ENCODE measurements around the gene ARHGAP28. TPM values are rescaled to one million over a fixed set of nuclear protein-coding genes. Genes with fewer than 3 reads are reported as not detected.
A peak's percentile ranks its signal among the peaks of the same experiment; 100 is the strongest.

Gene ARHGAP28
- total and polyA plus RNA-seq, 2 of the 13 experiments (the other 11 are each of a cell fraction or from before 2014, with no cell fraction given), result not detected

DNA sequence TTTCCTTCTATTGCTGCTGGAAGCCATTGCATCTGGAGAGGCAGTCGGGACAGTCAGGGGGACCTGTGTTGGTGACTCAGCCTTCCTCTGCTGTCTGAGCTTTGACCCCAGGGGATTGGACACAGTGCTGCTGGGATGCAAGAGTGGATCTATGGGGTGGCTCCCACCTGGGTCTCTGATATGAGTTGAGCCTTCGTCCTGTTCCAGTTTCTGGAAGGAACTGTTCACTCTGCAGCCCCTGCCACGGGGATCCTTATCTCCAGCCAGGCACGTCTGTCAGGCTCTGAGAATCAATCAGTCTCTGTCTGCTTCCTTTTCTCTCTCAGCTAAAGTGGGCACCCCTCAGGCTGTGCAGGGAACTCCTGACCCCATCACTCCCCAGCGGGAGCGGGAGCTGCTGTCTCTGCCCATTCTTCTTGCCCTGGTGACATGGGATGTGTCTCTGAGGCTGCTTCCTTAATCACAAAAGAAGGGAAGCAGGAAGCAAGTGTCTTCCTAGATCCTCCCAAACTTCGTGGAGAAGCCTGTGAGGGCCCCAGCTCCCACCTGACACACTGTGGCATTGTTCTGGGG, 51.7 kb downstream of the ARHGAP28 start:
- Histone ChIP-seq H3K9me3 (ENCODE audit: low read length) (no peaks in the 10 kb centered on the region), H3K27me3 (ENCODE audit: control insufficient read depth in 1 of 2, insufficient read depth in 2 of 2, low read length in 2 of 2) (no peaks in the 10 kb centered on the region), H4K20me1 (ENCODE audit: insufficient read depth, low read length) (no peaks in the 10 kb centered on the region), H3K9ac (ENCODE audit: insufficient read depth, low read depth, low read length) (no peak overlapping the region), H3K36me3 (replicated peaks in 1 of 2; ENCODE audit: control insufficient read depth in 1 of 2, insufficient read depth in 2 of 2, low read length in 2 of 2) (no peaks in the 10 kb centered on the region), H3K4me3 (replicated peaks in 1 of 3; ENCODE audit: insufficient read depth in 1 of 3, low read depth in 2 of 3, low read length in 3 of 3) (no peak overlapping the region), H2AFZ (ENCODE audit: low read length) (no peak overlapping the region), H3K79me2 (ENCODE audit: insufficient read depth, low read length) (no peaks in the 10 kb centered on the region), H3K27ac (ENCODE audit: extremely low read length, insufficient read depth, low read length) (no peak overlapping the region), H3K4me2 (ENCODE audit: low read depth, low read length) (no peak overlapping the region), H3K4me1 (ENCODE audit: insufficient read depth, low read length) (no peaks in the 10 kb centered on the region)
- TF ChIP-seq MED8 (CRISPR knock-in tag; IDR thresholded peaks at IDR 0.05; ENCODE audit: insufficient replicate concordance), result no peak
- peak; percentile 30; the same call in 1 of the 2 replicates for TF ChIP-seq FOSL2 (CRISPR knock-in tag; IDR thresholded peaks at IDR 0.05)
- ATAC-seq (peak; percentile 70; the same call in 2 of the 3 replicates), DNase-seq (ENCODE audit: low spot score) (no peak), FAIRE-seq (no peak)
- 10% methylated on average over 7 of the region's 7 CpGs for WGBS (ENCODE audit: low lambda C conversion rate)
- POLR2A ChIA-PET, result no interaction called here
- in situ Hi-C loops (cut with HindIII; ENCODE audit: extremely low pct_ligation_motif_present, low pct_unique_long_range_greater_than_20kb), result no loop called here
- intact Hi-C loops (cut with micrococcal nuclease; ENCODE audit: unreplicated experiment), result no loop called here
- CTCF ChIA-PET (ENCODE audit: low intra/inter-chr PET ratio, low total read pairs), result no interaction called here
- BruUV-seq (replicated peaks), result no TSS peak

DNA sequence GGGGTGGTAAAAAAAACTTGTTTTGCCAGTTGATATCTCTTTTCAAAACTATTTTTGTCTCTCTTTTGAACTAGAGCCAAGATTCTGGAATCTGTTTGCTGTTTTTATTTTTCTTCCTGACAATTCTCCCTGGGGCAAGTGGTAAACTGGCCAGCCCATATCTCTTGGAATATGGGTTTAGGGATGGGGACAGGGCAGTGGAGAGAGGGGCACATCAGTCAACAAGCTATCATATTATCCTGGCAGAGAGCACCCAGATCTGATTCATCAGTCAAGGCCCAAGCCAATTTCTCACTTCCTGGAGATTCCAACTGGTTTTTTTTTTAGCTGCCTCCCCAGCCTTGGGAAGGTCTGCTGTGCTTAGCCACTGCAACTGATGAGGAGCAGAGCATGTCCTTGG, 52.3 kb downstream of the ARHGAP28 start:
- intact Hi-C loops (cut with micrococcal nuclease; ENCODE audit: unreplicated experiment), result no loop called here
- no peak overlapping the region for H3K27ac ChIP-seq (ENCODE audit: extremely low read length, insufficient read depth, low read length)
- no peaks in the 10 kb centered on the region for H3K4me1 ChIP-seq (ENCODE audit: insufficient read depth, low read length)
- H3K27me3 ChIP-seq (ENCODE audit: control insufficient read depth in 1 of 2, insufficient read depth in 2 of 2, low read length in 2 of 2), result no peaks in the 10 kb centered on the region
- H3K79me2 ChIP-seq (ENCODE audit: insufficient read depth, low read length), result no peaks in the 10 kb centered on the region
- H3K9ac ChIP-seq (ENCODE audit: insufficient read depth, low read depth, low read length), result no peak overlapping the region
- H3K4me2 ChIP-seq (ENCODE audit: low read depth, low read length), result no peak overlapping the region
- ATAC-seq (no peak), DNase-seq (ENCODE audit: low spot score) (no peak), FAIRE-seq (no peak)
- no peaks in the 10 kb centered on the region for H3K36me3 ChIP-seq (replicated peaks in 1 of 2; ENCODE audit: control insufficient read depth in 1 of 2, insufficient read depth in 2 of 2, low read length in 2 of 2)
- no peaks in the 10 kb centered on the region for H4K20me1 ChIP-seq (ENCODE audit: insufficient read depth, low read length)
- POLR2A ChIA-PET, result no interaction called here
- no peak overlapping the region for H3K4me3 ChIP-seq (replicated peaks in 1 of 3; ENCODE audit: insufficient read depth in 1 of 3, low read depth in 2 of 3, low read length in 3 of 3)
- in situ Hi-C loops (cut with HindIII; ENCODE audit: extremely low pct_ligation_motif_present, low pct_unique_long_range_greater_than_20kb), result no loop called here
- no TSS peak for BruUV-seq (replicated peaks)
- TF ChIP-seq, protein P1, sequence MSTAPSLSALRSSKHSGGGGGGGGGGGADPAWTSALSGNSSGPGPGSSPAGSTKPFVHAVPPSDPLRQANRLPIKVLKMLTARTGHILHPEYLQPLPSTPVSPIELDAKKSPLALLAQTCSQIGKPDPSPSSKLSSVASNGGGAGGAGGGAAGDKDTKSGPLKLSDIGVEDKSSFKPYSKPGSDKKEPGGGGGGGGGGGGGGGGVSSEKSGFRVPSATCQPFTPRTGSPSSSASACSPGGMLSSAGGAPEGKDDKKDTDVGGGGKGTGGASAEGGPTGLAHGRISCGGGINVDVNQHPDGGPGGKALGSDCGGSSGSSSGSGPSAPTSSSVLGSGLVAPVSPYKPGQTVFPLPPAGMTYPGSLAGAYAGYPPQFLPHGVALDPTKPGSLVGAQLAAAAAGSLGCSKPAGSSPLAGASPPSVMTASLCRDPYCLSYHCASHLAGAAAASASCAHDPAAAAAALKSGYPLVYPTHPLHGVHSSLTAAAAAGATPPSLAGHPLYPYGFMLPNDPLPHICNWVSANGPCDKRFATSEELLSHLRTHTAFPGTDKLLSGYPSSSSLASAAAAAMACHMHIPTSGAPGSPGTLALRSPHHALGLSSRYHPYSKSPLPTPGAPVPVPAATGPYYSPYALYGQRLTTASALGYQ (CRISPR knock-in tag; IDR thresholded peaks at IDR 0.05), result no peak
- TF ChIP-seq GATA4 (IDR thresholded peaks at IDR 0.05; ENCODE audit: borderline replicate concordance, low read depth) (no peak), MZF1 (CRISPR knock-in tag; IDR thresholded peaks at IDR 0.05; ENCODE audit: borderline replicate concordance) (no peak), ZNF558 (CRISPR knock-in tag; IDR thresholded peaks at IDR 0.05; ENCODE audit: borderline replicate concordance) (no peak), MED13 (CRISPR knock-in tag; IDR thresholded peaks at IDR 0.05) (no peak), KLF9 (CRISPR knock-in tag; IDR thresholded peaks at IDR 0.05; ENCODE audit: low read depth) (no peak), NCOA2 (CRISPR knock-in tag; IDR thresholded peaks at IDR 0.05) (no peak)
- TF ChIP-seq, protein P2, sequence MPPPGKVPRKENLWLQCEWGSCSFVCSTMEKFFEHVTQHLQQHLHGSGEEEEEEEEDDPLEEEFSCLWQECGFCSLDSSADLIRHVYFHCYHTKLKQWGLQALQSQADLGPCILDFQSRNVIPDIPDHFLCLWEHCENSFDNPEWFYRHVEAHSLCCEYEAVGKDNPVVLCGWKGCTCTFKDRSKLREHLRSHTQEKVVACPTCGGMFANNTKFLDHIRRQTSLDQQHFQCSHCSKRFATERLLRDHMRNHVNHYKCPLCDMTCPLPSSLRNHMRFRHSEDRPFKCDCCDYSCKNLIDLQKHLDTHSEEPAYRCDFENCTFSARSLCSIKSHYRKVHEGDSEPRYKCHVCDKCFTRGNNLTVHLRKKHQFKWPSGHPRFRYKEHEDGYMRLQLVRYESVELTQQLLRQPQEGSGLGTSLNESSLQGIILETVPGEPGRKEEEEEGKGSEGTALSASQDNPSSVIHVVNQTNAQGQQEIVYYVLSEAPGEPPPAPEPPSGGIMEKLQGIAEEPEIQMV (CRISPR knock-in tag; IDR thresholded peaks at IDR 0.05; ENCODE audit: low read depth), result no peak
- TF ChIP-seq, protein P3, sequence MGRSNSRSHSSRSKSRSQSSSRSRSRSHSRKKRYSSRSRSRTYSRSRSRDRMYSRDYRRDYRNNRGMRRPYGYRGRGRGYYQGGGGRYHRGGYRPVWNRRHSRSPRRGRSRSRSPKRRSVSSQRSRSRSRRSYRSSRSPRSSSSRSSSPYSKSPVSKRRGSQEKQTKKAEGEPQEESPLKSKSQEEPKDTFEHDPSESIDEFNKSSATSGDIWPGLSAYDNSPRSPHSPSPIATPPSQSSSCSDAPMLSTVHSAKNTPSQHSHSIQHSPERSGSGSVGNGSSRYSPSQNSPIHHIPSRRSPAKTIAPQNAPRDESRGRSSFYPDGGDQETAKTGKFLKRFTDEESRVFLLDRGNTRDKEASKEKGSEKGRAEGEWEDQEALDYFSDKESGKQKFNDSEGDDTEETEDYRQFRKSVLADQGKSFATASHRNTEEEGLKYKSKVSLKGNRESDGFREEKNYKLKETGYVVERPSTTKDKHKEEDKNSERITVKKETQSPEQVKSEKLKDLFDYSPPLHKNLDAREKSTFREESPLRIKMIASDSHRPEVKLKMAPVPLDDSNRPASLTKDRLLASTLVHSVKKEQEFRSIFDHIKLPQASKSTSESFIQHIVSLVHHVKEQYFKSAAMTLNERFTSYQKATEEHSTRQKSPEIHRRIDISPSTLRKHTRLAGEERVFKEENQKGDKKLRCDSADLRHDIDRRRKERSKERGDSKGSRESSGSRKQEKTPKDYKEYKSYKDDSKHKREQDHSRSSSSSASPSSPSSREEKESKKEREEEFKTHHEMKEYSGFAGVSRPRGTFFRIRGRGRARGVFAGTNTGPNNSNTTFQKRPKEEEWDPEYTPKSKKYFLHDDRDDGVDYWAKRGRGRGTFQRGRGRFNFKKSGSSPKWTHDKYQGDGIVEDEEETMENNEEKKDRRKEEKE (IDR thresholded peaks at IDR 0.05), result no peak
- CTCF ChIA-PET (ENCODE audit: low intra/inter-chr PET ratio, low total read pairs), result no interaction called here
- no peak overlapping the region for H2AFZ ChIP-seq (ENCODE audit: low read length)
- no peaks in the 10 kb centered on the region for H3K9me3 ChIP-seq (ENCODE audit: low read length)

Data from HepG2 (cell line).